H1 (cell line): ENCODE results near the gene SNAPC2. TPM values are rescaled to one million over a fixed set of nuclear protein-coding genes. Genes with fewer than 3 reads are reported as not detected.

Source experiments
- CTCF ChIA-PET: fragments of 300-600 bp; sonication (Branson Sonifier 250); formaldehyde crosslinking; loops from one replicate; lab custom pipeline; 2021; ENCODE audit not compliant: partially characterized antibody; lab: Charles Lee
- POLR2A ChIA-PET: fragments of 300-600 bp; sonication (Branson Sonifier 250); formaldehyde crosslinking; loops from one replicate; lab custom pipeline; 2021; ENCODE audit warnings: inconsistent platforms; ENCODE audit not compliant: partially characterized antibody; lab: Charles Lee
- DNase-seq, 2 experiments: peaks; one replicate each; pipeline versions ENCODE4 v3.0.0 to v3.0.0-alpha.2; 2010 to 2022; ENCODE audit warnings: low spot score in 2 of 2, low read depth in 1 of 2, mixed read lengths in 1 of 2
- FAIRE-seq: peaks from 2 replicates; lab custom pipeline; 2011; peaks lifted over from hg19 to GRCh38; lab: Jason Lieb, UNC
- H2AFZ ChIP-seq: 2 replicates; pipeline ENCODE4 v1.8.1; 2012; ENCODE audit warnings: low read length, inconsistent platforms
- H2AK5ac ChIP-seq: 2 replicates; pipeline ENCODE4 v1.6.1; 2013; ENCODE audit warnings: low read depth, low read length
- H2BK120ac ChIP-seq: replicated peaks from 2 replicates; pipeline ENCODE3; 2013; ENCODE audit warnings: low read depth, low read length, inconsistent platforms
- H2BK12ac ChIP-seq: 2 replicates; pipeline ENCODE4 v1.6.1; 2013; ENCODE audit warnings: low read depth, low read length
- H2BK15ac ChIP-seq: 2 replicates; pipeline ENCODE4 v1.6.1; 2013; ENCODE audit warnings: low read length
- H2BK20ac ChIP-seq: 2 replicates; pipeline ENCODE4 v1.6.1; 2013; ENCODE audit warnings: low read length
- H2BK5ac ChIP-seq: 2 replicates; pipeline ENCODE4 v1.6.1; 2013; ENCODE audit warnings: low read depth, low read length
- H3K14ac ChIP-seq: 2 replicates; pipeline ENCODE4 v1.6.1; 2013; ENCODE audit warnings: inconsistent platforms; ENCODE audit not compliant: insufficient read length
- H3K18ac ChIP-seq: 2 replicates; pipeline ENCODE4 v1.6.1; 2013; ENCODE audit warnings: low read length; ENCODE audit errors: extremely low read depth
- H3K23ac ChIP-seq: 2 replicates; pipeline ENCODE4 v1.6.1; 2013; ENCODE audit warnings: inconsistent platforms; ENCODE audit not compliant: insufficient read length
- H3K23me2 ChIP-seq: 2 replicates; pipeline ENCODE4 v1.6.1; 2013; ENCODE audit warnings: low read depth, low read length
- H3K27ac ChIP-seq: 2 replicates; pipeline ENCODE4 v1.6.1; 2011; ENCODE audit warnings: low read depth, low read length, inconsistent platforms
- H3K27me3 ChIP-seq, 4 experiments: replicated peaks in 1 of 4; 1 replicate in 1 of 4; 2 replicates in 3 of 4; pipeline versions ENCODE4 v1.6.1 to v1.8.1; 2011 to 2013; ENCODE audit warnings: low read length in 3 of 4, mild to moderate bottlenecking in 3 of 4, inconsistent platforms in 2 of 4, mixed read lengths in 2 of 4, moderate library complexity in 1 of 4; ENCODE audit not compliant: control insufficient read depth in 3 of 4, insufficient read depth in 3 of 4; ENCODE audit errors: extremely low read depth in 1 of 4
- H3K36me3 ChIP-seq, 4 experiments: 2 replicates each; pipeline versions ENCODE4 v1.6.1 to v1.8.1; 2011 to 2013; ENCODE audit warnings: mild to moderate bottlenecking in 4 of 4, low read length in 3 of 4, moderate library complexity in 2 of 4, control low read depth in 1 of 4, inconsistent platforms in 1 of 4; ENCODE audit not compliant: insufficient read depth in 4 of 4, control insufficient read depth in 2 of 4
- H3K4ac ChIP-seq: replicated peaks from 2 replicates; pipeline ENCODE3; 2013; ENCODE audit warnings: low read length, low read depth, mixed read lengths, inconsistent platforms; ENCODE audit not compliant: insufficient read length
- H3K4me1 ChIP-seq, 4 experiments: replicated peaks in 1 of 4; 1 replicate in 1 of 4; 2 replicates in 3 of 4; pipeline versions ENCODE4 v1.6.1 to v1.8.1; 2011 to 2013; ENCODE audit warnings: low read length in 3 of 4, inconsistent platforms in 2 of 4, mixed read lengths in 1 of 4; ENCODE audit not compliant: insufficient read depth in 4 of 4, control insufficient read depth in 3 of 4
- H3K4me2 ChIP-seq, 2 experiments: 2 replicates each; pipeline versions ENCODE4 v1.6.1 to v1.8.1; 2011 to 2013; ENCODE audit warnings: low read depth in 2 of 2, low read length in 2 of 2, control low read depth in 1 of 2, inconsistent platforms in 1 of 2, mild to moderate bottlenecking in 1 of 2; ENCODE audit not compliant: insufficient read depth in 1 of 2
- H3K4me3 ChIP-seq, 4 experiments: fragments of 200-600, 300-600 bp in 1 of 4; sonication (generic), shearing (Covaris generic), sonication (Bioruptor Twin) in 1 of 4; 2 replicates each; pipeline versions ENCODE4 v1.5.1 to v1.8.1; 2011 to 2016; ENCODE audit warnings: low read length in 4 of 4, low read depth in 3 of 4, control low read depth in 2 of 4, inconsistent platforms in 2 of 4, mild to moderate bottlenecking in 2 of 4, mixed read lengths in 1 of 4, moderate library complexity in 1 of 4; ENCODE audit not compliant: insufficient read depth in 2 of 4; ENCODE audit errors: extremely low read depth in 1 of 4
- H3K56ac ChIP-seq: replicated peaks from 2 replicates; pipeline ENCODE3; 2013; ENCODE audit warnings: low read depth, mild to moderate bottlenecking, mixed read lengths, low read length, inconsistent platforms; ENCODE audit not compliant: insufficient read length
- H3K79me1 ChIP-seq: 2 replicates; pipeline ENCODE4 v1.6.1; 2013; ENCODE audit warnings: low read depth, low read length, control low read depth
- H3K79me2 ChIP-seq, 2 experiments: 2 replicates each; pipeline versions ENCODE4 v1.6.1 to v1.8.1; 2012 to 2013; ENCODE audit warnings: low read length in 2 of 2, mild to moderate bottlenecking in 2 of 2, inconsistent platforms in 1 of 2; ENCODE audit not compliant: insufficient read depth in 2 of 2, control insufficient read depth in 1 of 2
- H3K9ac ChIP-seq, 4 experiments: replicated peaks in 1 of 4; 1 replicate in 1 of 4; 2 replicates in 3 of 4; pipeline versions ENCODE4 v1.6.1 to v1.8.1; 2011 to 2013; ENCODE audit warnings: low read depth in 3 of 4, low read length in 3 of 4, control low read depth in 2 of 4, mild to moderate bottlenecking in 2 of 4, moderate library complexity in 2 of 4, inconsistent platforms in 1 of 4; ENCODE audit errors: extremely low read depth in 1 of 4
- H3K9me3 ChIP-seq, 2 experiments: 2 replicates each; pipeline versions ENCODE4 v1.6.1 to v1.8.1; 2012 to 2013; ENCODE audit warnings: mild to moderate bottlenecking in 2 of 2, moderate library complexity in 2 of 2, control low read depth in 1 of 2, inconsistent platforms in 1 of 2, low read depth in 1 of 2, low read length in 1 of 2, mixed read lengths in 1 of 2; ENCODE audit not compliant: insufficient read depth in 2 of 2
- H4K20me1 ChIP-seq, 2 experiments: replicated peaks in 1 of 2; 2 replicates each; pipeline versions ENCODE3 to v1.8.1; 2011 to 2013; ENCODE audit warnings: inconsistent platforms in 2 of 2, low read length in 2 of 2, mild to moderate bottlenecking in 1 of 2; ENCODE audit not compliant: insufficient read depth in 2 of 2, control insufficient read depth in 1 of 2
- H4K5ac ChIP-seq: 2 replicates; pipeline ENCODE4 v1.6.1; 2013; ENCODE audit warnings: low read length, low read depth, mixed read lengths, inconsistent platforms; ENCODE audit not compliant: insufficient read length
- H4K8ac ChIP-seq: 2 replicates; pipeline ENCODE4 v1.8.0; 2013; ENCODE audit warnings: mild to moderate bottlenecking, moderate library complexity, low read length, inconsistent platforms; ENCODE audit not compliant: insufficient read depth; ENCODE audit errors: extremely low read depth
- H4K91ac ChIP-seq: replicated peaks from 2 replicates; pipeline ENCODE3; 2013; ENCODE audit warnings: low read length, mixed read lengths, inconsistent platforms; ENCODE audit not compliant: insufficient read length
- POLR2A ChIP-seq, 2 experiments: IDR thresholded peaks; 1 replicate in 1 of 2; 2 replicates in 1 of 2; pipeline ENCODE4 v1.6.1; 2011; ENCODE audit warnings: low read depth in 2 of 2, low read length in 2 of 2, mild to moderate bottlenecking in 2 of 2; ENCODE audit errors: control extremely low read depth in 1 of 2
- WGBS, 2 experiments: shearing (Covaris generic) in 1 of 2; methylation state at CpG; one replicate each; pipeline versions ENCODE4 v1.1.6 to v1.1.7; 2013 to 2015; ENCODE audit warnings: low lambda C conversion rate in 2 of 2, mixed read lengths in 2 of 2, inconsistent platforms in 1 of 2, low coverage in 1 of 2, missing lambda C conversion rate in 1 of 2; ENCODE audit not compliant: insufficient replicate concordance in 2 of 2, insufficient coverage in 1 of 2, insufficient read length in 1 of 2; ENCODE audit errors: extremely low coverage in 1 of 2, missing lambda C conversion rate in 1 of 2; 5-methylcytosine and 5-hydroxymethylcytosine counted together
- polyA plus RNA-seq, 7 experiments: library from polyadenylated mRNA; depleted of rRNA in 3 of 7; stranded (reverse) in 5 of 7; unstranded in 2 of 7; fragments of >200 nt in 5 of 7; fragments of 200-250 nt in 2 of 7; gene quantifications; 1 replicate in 5 of 7; 2 replicates in 1 of 7; 4 replicates in 1 of 7; pipeline versions ENCODE4 v1.2.1 to v1.2.3, GENCODE V29; 2011 to 2013; ENCODE audit warnings: missing spikeins in 2 of 7, mixed read lengths in 2 of 7
- total RNA-seq: library from RNA; stranded (reverse); fragmentation: NEBNext Ultra II Directional; extraction: Animal tissue kit (Norgen Biotek cat#: 25700); gene quantifications from 2 replicates; pipeline ENCODE4 v1.2.1, GENCODE V29; 2021

SNAPC2 gene
- total and polyA plus RNA-seq, 2 of the 8 experiments (the other 6 are each of a cell fraction or from before 2014, with no cell fraction given), result 18.2 to 20.3 TPM

DNA sequence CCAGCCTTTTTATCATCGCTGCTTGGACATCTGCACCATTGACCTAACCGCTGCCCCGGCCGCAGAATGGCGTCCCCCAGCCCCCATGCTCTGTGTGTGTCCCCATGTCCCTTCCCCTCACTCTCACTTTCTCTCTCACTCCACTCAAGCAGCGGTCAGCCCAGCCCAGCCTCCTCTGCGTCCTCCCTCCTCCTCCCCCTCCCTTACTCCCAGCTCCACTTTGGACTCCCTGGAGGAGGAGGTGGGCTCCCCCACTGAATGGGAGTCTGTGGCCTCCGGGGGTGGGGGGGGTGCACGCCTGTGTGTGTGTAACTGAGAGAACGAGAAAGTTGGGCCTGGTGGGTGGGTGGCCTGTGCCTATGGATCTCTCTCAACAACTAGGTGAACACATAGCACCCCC lies 14.3 kb upstream of the SNAPC2 start:
- no peak overlapping the region for H3K27ac ChIP-seq
- no peak overlapping the region for H3K4me3 ChIP-seq
- no peak overlapping the region for H3K14ac ChIP-seq
- no peak overlapping the region for H2BK15ac ChIP-seq
- H4K5ac ChIP-seq, result no peak overlapping the region
- H3K4ac ChIP-seq, result no peak overlapping the region
- POLR2A ChIA-PET, result no interaction called here
- no peak overlapping the region for H4K91ac ChIP-seq
- H2BK20ac ChIP-seq, result no peak overlapping the region
- H3K4me2 ChIP-seq, result no peak overlapping the region
- no peak overlapping the region for H2BK12ac ChIP-seq
- H3K23me2 ChIP-seq, result peaks cover 13% of the 10 kb centered on the region
- 96% methylated on average over 4 of the region's 10 CpGs; no CpG with 5 or more reads in 1 of the 2 experiments for WGBS, 2 experiments
- peaks cover 0 to 11% (median 7%) of the 10 kb centered on the region in 4 experiments; a peak in 4 of 8 replicates for H3K36me3 ChIP-seq
- no peak overlapping the region for H3K9ac ChIP-seq
- FAIRE-seq (no peak), DNase-seq (no peak)
- CTCF ChIA-PET, result no interaction called here
- no peaks in the 10 kb centered on the region for H3K9me3 ChIP-seq
- H3K23ac ChIP-seq, result no peak overlapping the region
- H2AK5ac ChIP-seq, result no peak overlapping the region
- H4K20me1 ChIP-seq, result peaks cover 3 to 17% of the 10 kb centered on the region in 2 experiments
- no peak overlapping the region for H3K18ac ChIP-seq
- no peaks in the 10 kb centered on the region for H3K27me3 ChIP-seq
- H4K8ac ChIP-seq, result no peak overlapping the region
- TF ChIP-seq POLR2A (IDR thresholded peaks at IDR 0.05; ENCODE audit: control extremely low read depth in 1 of 2, low read depth in 2 of 2, low read length in 2 of 2), result no peak
- H2AFZ ChIP-seq, result no peak overlapping the region
- peaks cover 11% of the 10 kb centered on the region for H3K79me1 ChIP-seq
- H3K4me1 ChIP-seq, result peaks cover 0 to 13% (median 7%) of the 10 kb centered on the region in 4 experiments; a peak in 5 of 7 replicates
- peaks cover 0 to 22% of the 10 kb centered on the region in 2 experiments; a peak in 2 of 4 replicates for H3K79me2 ChIP-seq
- no peak overlapping the region for H2BK5ac ChIP-seq
- no peak overlapping the region for H2BK120ac ChIP-seq
- no peak overlapping the region for H3K56ac ChIP-seq
